Stimulated activated CD4-positive, alpha-beta T cell treated with anti-CD3 and anti-CD28 coated beads, Interleukin-2, amount 100 ng/mL, for 24 hours (primary cell): ENCODE results near the gene ALX3.
A peak's percentile ranks its signal among the peaks of the same experiment; 100 is the strongest.
"Not testable (repeated sequence)": the region's sequence is repeated elsewhere in the genome, so short reads cannot be mapped to it uniquely, and the experiment has no call there.

ENCODE experiments used
- DNase-seq, 2 donors: peaks; one replicate each; pipeline ENCODE4 v3.0.0-alpha.2; 2020

Gene ALX3

DNA sequence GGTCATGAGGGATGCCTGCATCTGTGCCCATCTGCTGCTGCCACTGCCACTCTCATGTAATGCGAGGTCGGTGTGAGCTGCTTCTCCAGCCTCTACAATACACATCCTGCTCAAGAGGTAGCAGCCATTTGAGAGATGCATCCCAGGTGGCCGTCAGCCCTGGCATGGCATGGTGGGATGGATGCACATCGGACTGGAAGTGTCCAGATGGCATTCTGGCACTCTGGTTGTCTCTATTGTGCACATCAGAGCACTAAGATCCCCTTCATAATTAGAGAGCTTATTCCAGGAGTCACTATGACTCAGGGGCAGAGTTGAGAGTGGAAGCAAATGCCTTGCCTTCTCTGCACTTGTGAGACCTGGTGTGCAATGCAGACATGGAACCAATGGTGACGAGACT lies 32.2 kb downstream of the ALX3 start:
- DNase-seq, result no peak

- DNase-seq, result no peak
These were observed 35.2 kb downstream of the ALX3 start for GRCh38 chr1:110035236-110035752.

GRCh38 chr1:110034451-110035235 lies 35.8 kb downstream of the ALX3 start, which contains the start of gene STRIP1:
TSS of gene STRIP1 (plus strand) at chr1:110034624. CDS start at chr1:110034638, 14 bp downstream.
- peak; percentile 89 to 91 for DNase-seq

- no peak for DNase-seq
These were observed 36.4 kb downstream of the ALX3 start for GRCh38 chr1:110034040-110034450.

DNA sequence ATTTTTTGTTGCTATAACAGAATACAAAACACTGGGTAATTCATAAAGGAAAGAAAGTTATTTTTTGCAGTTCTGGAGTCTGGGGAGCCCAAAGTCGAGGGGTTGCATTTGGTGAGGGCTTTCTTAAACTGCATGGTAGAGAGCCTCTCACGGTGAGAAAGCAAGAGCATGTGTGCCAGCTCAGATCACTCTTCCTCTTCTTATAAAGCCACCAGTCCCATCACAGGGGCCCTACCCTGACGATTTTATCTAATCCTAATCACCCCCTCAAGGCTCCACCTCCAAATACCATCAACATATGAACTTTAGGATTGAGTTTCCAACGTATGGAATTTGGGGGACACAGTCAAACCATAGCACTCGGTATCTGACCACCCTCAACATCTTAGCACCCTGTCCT lies 37.1 kb downstream of the ALX3 start:
- no peak for DNase-seq

GRCh38 chr1:110032327-110032726 lies 38.1 kb downstream of the ALX3 start:
- no peak for DNase-seq

DNA sequence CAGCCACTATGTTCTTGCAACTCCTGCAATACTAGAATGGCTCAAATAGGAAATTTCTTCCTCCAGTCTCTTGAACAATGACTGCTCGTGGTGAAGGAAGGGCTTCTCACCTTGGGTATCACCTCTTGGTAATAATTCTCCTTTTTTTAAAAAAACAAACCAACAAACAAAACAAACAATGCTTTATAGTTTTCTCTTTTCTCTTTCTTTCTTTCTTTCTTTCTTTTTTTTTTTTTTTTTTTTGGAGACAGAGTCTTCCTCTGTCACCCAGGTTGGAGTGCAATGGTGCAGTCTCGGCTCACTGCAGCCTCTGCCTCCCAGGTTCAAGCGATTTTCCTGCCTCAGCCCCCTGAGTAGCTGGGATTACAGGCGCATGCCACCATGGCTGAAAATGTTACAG lies 39.8 kb downstream of the ALX3 start:
- DNase-seq, result not testable (repeated sequence)

DNA sequence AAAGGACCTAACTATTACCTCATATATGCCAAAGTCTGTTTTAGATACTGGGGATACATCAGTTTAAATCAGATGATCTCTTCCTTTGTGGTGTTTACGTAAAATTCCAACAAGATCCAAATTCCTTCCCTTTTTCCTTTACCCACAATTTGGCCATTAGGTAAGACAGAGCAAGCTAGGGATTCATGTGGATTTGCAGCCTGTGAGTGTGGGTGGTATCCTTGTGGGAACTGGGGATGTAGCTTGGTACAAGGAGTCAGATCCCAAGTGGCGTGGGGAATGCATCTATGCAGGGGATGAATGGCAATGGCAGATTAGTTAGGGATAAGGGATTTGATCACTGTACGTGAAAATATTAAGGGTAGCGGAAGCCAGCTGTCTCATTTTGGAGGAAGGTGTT lies 45.9 kb downstream of the ALX3 start:
- no peak for DNase-seq

GRCh38 chr1:110021285-110021684 lies 49.2 kb downstream of the ALX3 start:
- no peak for DNase-seq

GRCh38 chr1:110019770-110020169 lies 50.7 kb downstream of the ALX3 start:
- no peak for DNase-seq

DNA sequence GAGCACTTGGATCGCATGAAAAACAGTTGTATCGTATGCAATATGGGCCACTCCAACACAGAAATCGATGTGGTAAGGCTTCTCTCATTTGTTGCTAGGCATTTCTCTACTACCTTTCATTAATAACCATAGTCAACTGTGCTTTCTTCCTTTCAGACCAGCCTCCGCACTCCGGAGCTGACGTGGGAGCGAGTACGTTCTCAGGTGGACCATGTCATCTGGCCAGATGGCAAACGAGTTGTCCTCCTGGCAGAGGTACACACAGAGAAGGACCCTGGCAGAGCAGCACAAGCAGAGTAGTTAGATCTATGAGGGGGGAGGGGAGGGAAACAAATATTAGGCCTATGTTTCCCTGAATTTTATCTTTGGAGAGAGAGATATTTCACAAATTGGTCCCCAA lies 52.1 kb downstream of the ALX3 start:
- no peak for DNase-seq

DNA sequence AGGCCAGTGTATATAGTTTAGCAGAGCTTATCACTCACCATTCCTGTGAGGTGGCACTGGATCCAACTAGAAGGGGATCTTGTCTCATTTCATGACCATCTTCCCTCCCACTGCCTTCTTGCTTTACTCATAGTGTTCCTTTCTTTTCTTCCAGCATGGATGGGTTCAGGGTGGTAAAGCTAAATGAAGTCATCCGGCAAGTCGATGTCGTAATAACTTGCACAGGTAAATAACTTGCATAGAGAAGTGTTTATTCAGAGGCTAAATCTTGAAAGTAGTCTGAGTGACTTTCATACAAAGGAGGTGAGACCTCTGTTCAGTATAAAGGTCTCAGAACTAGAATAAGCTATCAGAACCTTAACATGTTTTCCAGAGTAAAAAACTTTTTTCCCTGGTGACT lies 52.7 kb downstream of the ALX3 start:
- DNase-seq, result no peak

DNA sequence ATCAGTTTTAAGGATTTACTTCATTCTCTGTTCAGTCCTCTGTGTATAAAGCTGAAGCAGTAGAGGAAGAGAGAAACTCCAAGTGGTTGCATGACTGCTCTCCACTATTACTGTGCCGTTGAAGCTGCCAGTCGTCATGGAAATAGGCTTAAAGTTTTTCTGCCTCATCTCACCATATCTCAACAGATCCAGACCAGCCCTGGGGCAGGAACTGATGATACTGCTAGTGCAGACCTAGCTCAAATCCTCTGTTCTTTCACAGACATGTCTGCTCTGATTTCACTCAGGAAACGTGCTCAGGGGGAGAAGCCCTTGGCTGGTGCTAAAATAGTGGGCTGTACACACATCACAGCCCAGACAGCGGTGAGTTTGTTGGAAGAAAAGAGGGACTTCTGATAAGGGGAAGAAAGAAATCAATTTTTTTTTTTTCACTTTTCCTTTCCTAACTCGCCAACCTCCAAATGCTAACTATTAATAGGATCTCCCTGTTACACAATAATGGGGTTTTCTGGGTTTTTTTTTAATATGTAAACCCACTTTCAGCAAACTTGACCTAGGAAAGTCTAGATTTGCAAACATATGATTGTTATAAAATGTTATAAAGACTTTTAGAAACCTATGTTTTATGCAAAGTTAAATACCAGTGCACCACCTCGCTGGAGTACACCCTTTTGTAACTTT lies 58.2 kb downstream of the ALX3 start:
- no peak for DNase-seq

- DNase-seq, result no peak
These were observed 58.9 kb downstream of the ALX3 start for GRCh38 chr1:110011527-110012041.
